Mammary epithelial cell (primary cell): ENCODE data around the gene UCP3.
"Not testable (repeated sequence)": the region's sequence is repeated elsewhere in the genome, so short reads cannot be mapped to it uniquely, and the experiment has no call there.

ENCODE experiments used
- EZH2 ChIP-seq: IDR thresholded peaks from 2 replicates; pipeline ENCODE4 v1.6.1; 2012; ENCODE audit warnings: low read length, inconsistent platforms, borderline replicate concordance
- TF ChIP-seq, protein P1 (sequence below), 2 donors: IDR thresholded peaks in 1 of 2; conservative IDR thresholded peaks in 1 of 2; 2 replicates each; pipeline ENCODE4 v1.5.1; 2011 to 2012; ENCODE audit warnings: inconsistent platforms in 2 of 2, low read length in 2 of 2, mild to moderate bottlenecking in 2 of 2, control low read depth in 1 of 2, low read depth in 1 of 2; ENCODE audit not compliant: insufficient read depth in 1 of 2; ENCODE audit errors: extremely low read depth in 1 of 2

DNA sequence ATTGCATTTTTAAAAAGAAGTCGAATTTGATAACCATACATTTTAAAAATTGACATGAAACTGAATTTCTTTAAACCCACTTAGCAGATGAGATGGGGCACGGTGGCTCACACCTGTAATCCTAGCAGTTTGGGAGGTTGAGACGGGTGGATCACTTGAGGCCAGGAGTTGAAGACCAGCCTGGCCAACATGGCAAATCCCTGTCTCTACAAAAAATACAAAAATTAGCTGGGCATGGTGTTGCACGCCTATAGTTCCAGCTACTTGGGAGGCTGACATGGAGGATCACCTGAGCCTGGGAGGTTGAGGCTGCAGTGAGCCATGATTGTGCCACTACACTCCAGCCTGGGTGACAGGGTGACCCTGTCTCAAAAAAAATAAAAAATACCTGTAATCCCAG lies 23.2 kb downstream of the UCP3 start:
- TF ChIP-seq, protein P1, sequence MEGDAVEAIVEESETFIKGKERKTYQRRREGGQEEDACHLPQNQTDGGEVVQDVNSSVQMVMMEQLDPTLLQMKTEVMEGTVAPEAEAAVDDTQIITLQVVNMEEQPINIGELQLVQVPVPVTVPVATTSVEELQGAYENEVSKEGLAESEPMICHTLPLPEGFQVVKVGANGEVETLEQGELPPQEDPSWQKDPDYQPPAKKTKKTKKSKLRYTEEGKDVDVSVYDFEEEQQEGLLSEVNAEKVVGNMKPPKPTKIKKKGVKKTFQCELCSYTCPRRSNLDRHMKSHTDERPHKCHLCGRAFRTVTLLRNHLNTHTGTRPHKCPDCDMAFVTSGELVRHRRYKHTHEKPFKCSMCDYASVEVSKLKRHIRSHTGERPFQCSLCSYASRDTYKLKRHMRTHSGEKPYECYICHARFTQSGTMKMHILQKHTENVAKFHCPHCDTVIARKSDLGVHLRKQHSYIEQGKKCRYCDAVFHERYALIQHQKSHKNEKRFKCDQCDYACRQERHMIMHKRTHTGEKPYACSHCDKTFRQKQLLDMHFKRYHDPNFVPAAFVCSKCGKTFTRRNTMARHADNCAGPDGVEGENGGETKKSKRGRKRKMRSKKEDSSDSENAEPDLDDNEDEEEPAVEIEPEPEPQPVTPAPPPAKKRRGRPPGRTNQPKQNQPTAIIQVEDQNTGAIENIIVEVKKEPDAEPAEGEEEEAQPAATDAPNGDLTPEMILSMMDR (conservative IDR thresholded peaks at IDR 0.05 in 1 of 2, IDR thresholded peaks at IDR 0.05 in 1 of 2; ENCODE audit: extremely low read depth in 1 of 2, insufficient read depth in 1 of 2, low read depth in 1 of 2, low read length in 2 of 2): not testable (repeated sequence)
- TF ChIP-seq EZH2: not testable (repeated sequence)
